ENCODE data around the gene DGKD.

Gene DGKD

GRCh38 chr2:233469261-233470010 lies 115.1 kb downstream of the DGKD start:
- H3K4me3 ChIP-seq (replicated peaks; ENCODE audit: insufficient read depth, low read length): no peak overlapping the region
- TF ChIP-seq GABPA (IDR thresholded peaks at IDR 0.05; ENCODE audit: low read depth): no peak
- no peak for TF ChIP-seq REST (IDR thresholded peaks at IDR 0.05; ENCODE audit: insufficient replicate concordance, low read depth)
- no peak for TF ChIP-seq POLR2AphosphoS5 (IDR thresholded peaks at IDR 0.05; ENCODE audit: low read depth)
- no peak for TF ChIP-seq SPI1 (IDR thresholded peaks at IDR 0.05; ENCODE audit: borderline replicate concordance, low read depth)
- TF ChIP-seq, protein P1, sequence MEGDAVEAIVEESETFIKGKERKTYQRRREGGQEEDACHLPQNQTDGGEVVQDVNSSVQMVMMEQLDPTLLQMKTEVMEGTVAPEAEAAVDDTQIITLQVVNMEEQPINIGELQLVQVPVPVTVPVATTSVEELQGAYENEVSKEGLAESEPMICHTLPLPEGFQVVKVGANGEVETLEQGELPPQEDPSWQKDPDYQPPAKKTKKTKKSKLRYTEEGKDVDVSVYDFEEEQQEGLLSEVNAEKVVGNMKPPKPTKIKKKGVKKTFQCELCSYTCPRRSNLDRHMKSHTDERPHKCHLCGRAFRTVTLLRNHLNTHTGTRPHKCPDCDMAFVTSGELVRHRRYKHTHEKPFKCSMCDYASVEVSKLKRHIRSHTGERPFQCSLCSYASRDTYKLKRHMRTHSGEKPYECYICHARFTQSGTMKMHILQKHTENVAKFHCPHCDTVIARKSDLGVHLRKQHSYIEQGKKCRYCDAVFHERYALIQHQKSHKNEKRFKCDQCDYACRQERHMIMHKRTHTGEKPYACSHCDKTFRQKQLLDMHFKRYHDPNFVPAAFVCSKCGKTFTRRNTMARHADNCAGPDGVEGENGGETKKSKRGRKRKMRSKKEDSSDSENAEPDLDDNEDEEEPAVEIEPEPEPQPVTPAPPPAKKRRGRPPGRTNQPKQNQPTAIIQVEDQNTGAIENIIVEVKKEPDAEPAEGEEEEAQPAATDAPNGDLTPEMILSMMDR (IDR thresholded peaks at IDR 0.05; ENCODE audit: insufficient read depth, low read length): no peak
- H3K27me3 ChIP-seq (ENCODE audit: insufficient read depth, poor library complexity, severe bottlenecking): no peaks in the 10 kb centered on the region
- no peak overlapping the region for H3K27ac ChIP-seq (replicated peaks)
- no peak for DNase-seq (ENCODE audit: low read depth in 1 of 2, low spot score in 1 of 2)

DNA sequence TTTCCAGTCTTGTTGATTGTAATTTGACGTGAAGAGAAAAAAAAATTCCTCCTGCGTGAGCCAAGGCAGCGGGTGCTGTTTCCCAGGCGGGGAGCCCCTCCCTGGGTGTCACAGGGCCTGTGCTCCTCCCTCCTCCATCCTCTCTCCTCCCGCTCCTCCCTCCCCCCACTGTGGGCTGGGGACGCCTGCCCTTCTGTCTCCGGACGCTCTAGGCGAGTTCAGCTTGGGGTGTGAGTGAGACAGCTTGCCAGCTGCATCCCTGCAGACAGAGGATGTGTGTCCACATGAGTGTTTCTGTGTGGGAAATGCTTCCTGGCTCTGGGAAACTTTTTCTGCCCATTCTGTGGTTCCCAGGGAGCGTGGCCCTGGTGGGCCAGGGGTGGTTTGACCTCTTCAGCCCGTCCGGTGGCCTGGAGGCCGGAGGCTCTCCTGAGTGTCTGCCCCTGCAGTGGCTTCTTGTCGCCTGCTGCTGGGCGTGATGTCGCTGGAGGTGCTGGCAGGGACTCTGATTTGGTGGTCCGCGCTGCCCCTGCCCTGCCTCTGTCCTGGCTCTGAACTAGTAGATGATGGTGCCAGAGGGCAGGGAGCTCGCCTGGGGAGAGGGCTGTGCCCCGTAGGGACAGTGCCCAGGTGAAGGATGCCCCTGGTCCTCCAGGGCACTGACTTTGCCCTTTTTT lies 115.9 kb downstream of the DGKD start:
- TF ChIP-seq GABPA (IDR thresholded peaks at IDR 0.05; ENCODE audit: low read depth) (no peak), POLR2AphosphoS5 (IDR thresholded peaks at IDR 0.05; ENCODE audit: low read depth) (no peak), SPI1 (IDR thresholded peaks at IDR 0.05; ENCODE audit: borderline replicate concordance, low read depth) (no peak), REST (IDR thresholded peaks at IDR 0.05; ENCODE audit: insufficient replicate concordance, low read depth) (no peak)
- TF ChIP-seq, protein P1 (IDR thresholded peaks at IDR 0.05; ENCODE audit: insufficient read depth, low read length): no peak
- no peak overlapping the region for H3K27ac ChIP-seq (replicated peaks)
- H3K4me3 ChIP-seq (replicated peaks; ENCODE audit: insufficient read depth, low read length): no peak overlapping the region
- no peak for DNase-seq (ENCODE audit: low read depth in 1 of 2, low spot score in 1 of 2)
- no peaks in the 10 kb centered on the region for H3K27me3 ChIP-seq (ENCODE audit: insufficient read depth, poor library complexity, severe bottlenecking)

- Histone ChIP-seq H3K27ac (replicated peaks) (no peak overlapping the region), H3K4me3 (replicated peaks; ENCODE audit: insufficient read depth, low read length) (no peak overlapping the region), H3K27me3 (ENCODE audit: insufficient read depth, poor library complexity, severe bottlenecking) (no peaks in the 10 kb centered on the region)
- DNase-seq (ENCODE audit: low read depth in 1 of 2, low spot score in 1 of 2): no peak
- TF ChIP-seq GABPA (IDR thresholded peaks at IDR 0.05; ENCODE audit: low read depth) (no peak), REST (IDR thresholded peaks at IDR 0.05; ENCODE audit: insufficient replicate concordance, low read depth) (no peak), POLR2AphosphoS5 (IDR thresholded peaks at IDR 0.05; ENCODE audit: low read depth) (no peak), SPI1 (IDR thresholded peaks at IDR 0.05; ENCODE audit: borderline replicate concordance, low read depth) (no peak)
- TF ChIP-seq, protein P1 (IDR thresholded peaks at IDR 0.05; ENCODE audit: insufficient read depth, low read length): no peak
Observed at GRCh38 chr2:233470839-233471238, 116.5 kb downstream of the DGKD start.
